A549 (cell line): ENCODE results near the gene UBA7. TPM values are rescaled to one million over a fixed set of nuclear protein-coding genes. Genes with fewer than 3 reads are reported as not detected.

Source experiments
- ATAC-seq, 2 experiments: fragments of 200-7000 bp in 1 of 2; fragments of >200 bp in 1 of 2; cut with Nextera tagmentation in 1 of 2; cut with Tn5 transposase in 1 of 2; 3 replicates each; pipeline versions ENCODE4 v1.8.0 to v1.9.1; 2018 to 2020; ENCODE audit warnings: mild to moderate bottlenecking in 1 of 2, moderate library complexity in 1 of 2
- CTCF ChIA-PET: fragments of 300-600 bp; sonication (Branson Sonifier 250); formaldehyde crosslinking; extraction: SDS; loops from one replicate; lab custom pipeline; 2021; ENCODE audit warnings: antibody characterized with exemption, inconsistent platforms; lab: Yijun Ruan, JAX
- POLR2A ChIA-PET: fragments of 350-600 bp; formaldehyde crosslinking; extraction: SDS; loops from one replicate; lab custom pipeline; 2021; ENCODE audit warnings: antibody characterized with exemption, inconsistent platforms; lab: Yijun Ruan, JAX
- DNase-seq, 2 experiments: peaks; one replicate each; pipeline versions ENCODE4 v3.0.0 to v3.0.0-alpha.2; 2011 to 2016; ENCODE audit warnings: low read depth in 1 of 2, low spot score in 1 of 2
- FAIRE-seq: peaks from 2 replicates; lab custom pipeline; 2011; peaks lifted over from hg19 to GRCh38; lab: Jason Lieb, UNC
- H3K27ac ChIP-seq, 2 experiments: fragments of >200 bp; sonication (Bioruptor Twin); formaldehyde crosslinking; 3 replicates each; pipeline ENCODE4 v1.5.1; 2016 to 2017
- H3K4me1 ChIP-seq: fragments of >200 bp; sonication (Bioruptor Twin); formaldehyde crosslinking; 3 replicates; pipeline ENCODE4 v1.6.1; 2016
- H3K4me2 ChIP-seq: fragments of >200 bp; sonication (Bioruptor Twin); formaldehyde crosslinking; 3 replicates; pipeline ENCODE4 v1.6.1; 2016
- H3K4me3 ChIP-seq: fragments of >200 bp; sonication (Bioruptor Twin); formaldehyde crosslinking; 3 replicates; pipeline ENCODE4 v1.5.1; 2016
- H3K9me3 ChIP-seq: fragments of >200 bp; sonication (Bioruptor Twin); formaldehyde crosslinking; 3 replicates; pipeline ENCODE4 v1.6.1; 2016
- BHLHE40 ChIP-seq: IDR thresholded peaks from 2 replicates; pipeline ENCODE4 v1.6.1; 2012; ENCODE audit warnings: low read depth, low read length, inconsistent platforms
- CBX2 ChIP-seq: fragments of 200-600 bp; sonication (generic); IDR thresholded peaks from 2 replicates; pipeline ENCODE4 v1.6.1; 2016; ENCODE audit warnings: low read depth, mild to moderate bottlenecking, borderline replicate concordance
- HOXA7 ChIP-seq: fragments of 250-450 bp; sonication (Bioruptor Pico); IDR thresholded peaks from 2 replicates; pipeline ENCODE4 v1.5.0; 2020; ENCODE audit warnings: mild to moderate bottlenecking, moderate library complexity
- HOXB13 ChIP-seq: fragments of 250-450 bp; sonication (Bioruptor Pico); IDR thresholded peaks from 2 replicates; pipeline ENCODE4 v1.5.0; 2020; ENCODE audit warnings: low read depth, mild to moderate bottlenecking, moderate library complexity
- JUNB ChIP-seq: fragments of >200 bp; sonication (Bioruptor Twin); formaldehyde crosslinking; IDR thresholded peaks from 2 replicates; pipeline ENCODE4 v1.6.1; 2016
- KDM1A ChIP-seq: fragments of 200-600 bp; sonication (generic); IDR thresholded peaks from 2 replicates; pipeline ENCODE4 v1.6.1; 2016; ENCODE audit warnings: low read depth, mild to moderate bottlenecking
- KDM5A ChIP-seq: fragments of 200-600 bp; sonication (generic); IDR thresholded peaks from 2 replicates; pipeline ENCODE4 v1.6.1; 2016; ENCODE audit warnings: antibody characterized with exemption, mild to moderate bottlenecking
- MYC ChIP-seq: IDR thresholded peaks from 2 replicates; pipeline ENCODE4 v1.6.1; 2012; ENCODE audit warnings: mild to moderate bottlenecking, inconsistent platforms, low read length, improper control_type of control experiment, borderline replicate concordance
- NFE2L2 ChIP-seq: fragments of 150-350 bp; conservative IDR thresholded peaks from 2 replicates; pipeline ENCODE4 v1.6.1; 2014; ENCODE audit warnings: low read length
- PHF8 ChIP-seq: fragments of 200-600 bp; sonication (generic); IDR thresholded peaks from 2 replicates; pipeline ENCODE4 v1.6.1; 2016; ENCODE audit warnings: low read depth, mild to moderate bottlenecking, antibody characterized with exemption, moderate library complexity, borderline replicate concordance
- POLR2A ChIP-seq: IDR thresholded peaks from 2 replicates; pipeline ENCODE4 v1.6.1; 2012; ENCODE audit warnings: mild to moderate bottlenecking, low read length
- RARB ChIP-seq: fragments of 250-450 bp; sonication (Bioruptor Pico); IDR thresholded peaks from 2 replicates; pipeline ENCODE4 v1.8.0; 2021; ENCODE audit warnings: mild to moderate bottlenecking, moderate library complexity
- RNF2 ChIP-seq: fragments of 200-600 bp; sonication (generic); IDR thresholded peaks from 2 replicates; pipeline ENCODE4 v1.6.1; 2016; ENCODE audit warnings: low read depth, mild to moderate bottlenecking, antibody characterized with exemption, moderate library complexity, borderline replicate concordance
- ZC3H11A ChIP-seq: fragments of 450-650 bp; IDR thresholded peaks from 2 replicates; pipeline ENCODE4 v1.6.1; 2014; ENCODE audit warnings: antibody characterized with exemption, mild to moderate bottlenecking
- ZNF302 ChIP-seq: fragments of 250-450 bp; sonication (Bioruptor Pico); IDR thresholded peaks from 2 replicates; pipeline ENCODE4 v1.9.0; 2021; ENCODE audit warnings: inconsistent platforms, mild to moderate bottlenecking, moderate library complexity
- ZSCAN20 ChIP-seq: fragments of 250-450 bp; sonication (Bioruptor Pico); IDR thresholded peaks from 2 replicates; pipeline ENCODE4 v1.8.0; 2022; ENCODE audit warnings: mild to moderate bottlenecking, moderate library complexity
- WGBS: methylation state at CpG from one replicate; pipeline ENCODE4 v1.1.6; 2017; ENCODE audit errors: missing lambda C conversion rate; 5-methylcytosine and 5-hydroxymethylcytosine counted together
- polyA plus RNA-seq, 4 experiments: library from polyadenylated mRNA; depleted of rRNA in 3 of 4; stranded (reverse); fragments of >200 nt; fragmentation: RNase III in 1 of 4; extraction: RNeasy Plus Mini Kit Qiagen cat#74134 plus additional on column Dnase treatment in 1 of 4; gene quantifications; 2 replicates in 3 of 4; 3 replicates in 1 of 4; pipeline ENCODE4 v1.2.3, GENCODE V29; 2011 to 2017
- TF ChIP-seq, protein P1 (sequence below): IDR thresholded peaks from 2 replicates; pipeline ENCODE4 v1.6.1; 2012
- TF ChIP-seq, protein P2 (sequence below): fragments of 250-450 bp; sonication (Bioruptor Pico); IDR thresholded peaks from 2 replicates; pipeline ENCODE4 v1.5.0; 2020; ENCODE audit warnings: low read depth, mild to moderate bottlenecking, moderate library complexity
- TF ChIP-seq, protein P3 (sequence below): IDR thresholded peaks from 2 replicates; pipeline ENCODE4 v1.6.1; 2012
- TF ChIP-seq, protein P4 (sequence below): fragments of 150-350 bp; IDR thresholded peaks from 2 replicates; pipeline ENCODE4 v1.6.1; 2014; ENCODE audit warnings: low read depth, mild to moderate bottlenecking, low read length
- TF ChIP-seq, protein P5 (sequence below): fragments of 250-450 bp; sonication (Bioruptor Pico); IDR thresholded peaks from 2 replicates; pipeline ENCODE4 v1.5.0; 2021; ENCODE audit warnings: mild to moderate bottlenecking, moderate library complexity, borderline replicate concordance

The UBA7 gene
- polyA plus RNA-seq, 2 of the 4 experiments (the other 2 are of a cell fraction), result 0.22 to 0.54 TPM

DNA sequence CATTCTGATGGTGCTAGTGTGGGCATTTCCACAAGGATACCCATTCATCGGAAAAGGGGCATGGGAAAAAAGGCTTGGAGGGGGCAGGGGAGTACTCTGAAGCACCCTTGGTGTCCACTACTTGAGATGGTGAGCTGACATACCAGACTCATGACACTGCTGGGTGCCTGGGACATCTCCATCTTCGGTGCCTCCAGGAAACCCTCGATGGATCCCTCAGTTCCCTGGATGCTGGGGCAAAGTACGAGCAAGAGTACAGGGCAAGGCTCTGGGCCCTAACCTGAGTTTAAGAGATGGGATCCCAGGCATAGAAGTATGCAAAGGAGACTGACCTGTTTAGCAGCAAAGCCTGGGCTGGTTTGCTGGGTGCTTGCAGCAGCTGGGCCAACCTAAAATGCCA lies 22.2 kb downstream of the UBA7 start (continued):
- no peak for TF ChIP-seq KDM1A
- TF ChIP-seq, protein P1, sequence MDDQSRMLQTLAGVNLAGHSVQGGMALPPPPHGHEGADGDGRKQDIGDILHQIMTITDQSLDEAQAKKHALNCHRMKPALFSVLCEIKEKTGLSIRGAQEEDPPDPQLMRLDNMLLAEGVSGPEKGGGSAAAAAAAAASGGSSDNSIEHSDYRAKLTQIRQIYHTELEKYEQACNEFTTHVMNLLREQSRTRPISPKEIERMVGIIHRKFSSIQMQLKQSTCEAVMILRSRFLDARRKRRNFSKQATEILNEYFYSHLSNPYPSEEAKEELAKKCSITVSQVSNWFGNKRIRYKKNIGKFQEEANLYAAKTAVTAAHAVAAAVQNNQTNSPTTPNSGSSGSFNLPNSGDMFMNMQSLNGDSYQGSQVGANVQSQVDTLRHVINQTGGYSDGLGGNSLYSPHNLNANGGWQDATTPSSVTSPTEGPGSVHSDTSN, result no peak
- TF ChIP-seq, all 56 proteins: peak for 0

DNA sequence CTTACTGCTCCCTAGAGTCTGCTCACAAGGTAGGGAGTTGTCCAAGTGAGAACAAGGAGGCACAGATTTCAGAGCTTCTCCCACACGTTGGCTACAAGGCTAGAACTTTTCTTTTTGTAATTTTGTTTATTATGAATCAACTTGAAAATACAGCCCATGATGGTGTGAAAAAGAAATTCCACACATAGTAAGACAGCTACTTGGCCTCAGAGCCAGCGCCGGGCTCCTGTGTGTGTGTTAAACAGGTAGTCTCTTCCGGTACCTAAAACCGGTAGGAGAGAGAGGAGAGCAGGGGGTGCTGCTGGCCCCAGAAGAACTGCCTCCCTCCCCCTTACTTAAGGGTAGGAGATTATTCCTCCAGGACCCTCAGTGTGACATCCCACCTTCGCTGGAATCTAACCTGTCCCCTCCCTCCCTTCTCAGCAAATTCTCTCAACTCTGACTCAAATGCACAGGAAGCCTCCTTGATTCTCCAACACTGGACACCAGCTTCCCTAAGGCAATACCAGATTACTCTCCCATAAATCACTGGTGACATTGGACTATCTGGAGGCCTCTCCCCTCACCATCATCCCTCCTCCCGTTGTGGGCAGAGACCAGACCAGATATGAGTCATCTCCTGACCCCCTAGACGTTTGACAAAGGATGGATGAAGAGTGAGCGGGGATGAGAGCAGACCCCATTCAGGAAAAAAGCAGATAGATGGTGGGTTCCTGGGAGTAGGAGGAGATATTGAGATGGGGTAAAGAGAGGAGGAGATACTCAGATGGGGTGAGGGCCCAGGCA lies 22.9 kb downstream of the UBA7 start:
- Histone ChIP-seq H3K27ac (no peak overlapping the region), H3K4me3 (no peak overlapping the region), H3K9me3 (no peaks in the 10 kb centered on the region), H3K4me1 (peaks cover 5% of the 10 kb centered on the region), H3K4me2 (no peak overlapping the region)
- WGBS, result 58% methylated on average over 9 of the region's 9 CpGs
- ChIA-PET CTCF (interaction anchor here (1.2 to 1.5 kb wide), 2 partner anchors 12 to 48 kb away, joined by 3 to 6 read pairs; partner anchors contain the start of gene INKA1), POLR2A (no interaction called here)
- FAIRE-seq, result no peak
- TF ChIP-seq, protein P2, sequence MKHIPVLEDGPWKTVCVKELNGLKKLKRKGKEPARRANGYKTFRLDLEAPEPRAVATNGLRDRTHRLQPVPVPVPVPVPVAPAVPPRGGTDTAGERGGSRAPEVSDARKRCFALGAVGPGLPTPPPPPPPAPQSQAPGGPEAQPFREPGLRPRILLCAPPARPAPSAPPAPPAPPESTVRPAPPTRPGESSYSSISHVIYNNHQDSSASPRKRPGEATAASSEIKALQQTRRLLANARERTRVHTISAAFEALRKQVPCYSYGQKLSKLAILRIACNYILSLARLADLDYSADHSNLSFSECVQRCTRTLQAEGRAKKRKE (CRISPR knock-in tag), result no peak
- TF ChIP-seq JUNB (no peak), BHLHE40 (no peak), NFE2L2 (no peak)
- TF ChIP-seq, protein P3, sequence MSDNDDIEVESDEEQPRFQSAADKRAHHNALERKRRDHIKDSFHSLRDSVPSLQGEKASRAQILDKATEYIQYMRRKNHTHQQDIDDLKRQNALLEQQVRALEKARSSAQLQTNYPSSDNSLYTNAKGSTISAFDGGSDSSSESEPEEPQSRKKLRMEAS, result no peak
- DNase-seq, result no peak
- no peak for ATAC-seq

DNA sequence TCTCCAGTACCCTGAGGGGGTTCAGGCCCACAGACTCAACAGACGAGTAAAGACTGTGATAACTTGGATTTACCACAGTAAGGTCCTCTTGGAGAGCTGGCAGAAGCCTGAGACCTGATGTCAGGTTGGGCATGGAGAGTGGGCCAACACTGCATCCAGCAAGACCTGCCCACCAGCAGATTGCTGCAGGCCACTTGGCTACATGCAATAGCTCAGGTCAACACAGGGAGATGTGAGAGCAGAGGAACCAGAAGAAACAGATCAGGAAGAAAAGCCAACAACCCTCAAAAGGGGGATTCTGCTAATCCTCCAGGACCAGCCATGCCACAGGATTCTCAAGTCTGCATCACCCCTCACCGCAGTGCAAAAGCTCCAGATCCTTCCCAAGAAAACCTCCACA lies 25.7 kb downstream of the UBA7 start:
- no peaks in the 10 kb centered on the region for H3K9me3 ChIP-seq
- 96% methylated on average over 2 of the region's 2 CpGs for WGBS
- DNase-seq (no peak), FAIRE-seq (no peak), ATAC-seq (no peak)
- H3K4me1 ChIP-seq, result peaks cover 11% of the 10 kb centered on the region
- no peak overlapping the region for H3K4me3 ChIP-seq
- no peak overlapping the region for H3K4me2 ChIP-seq
- ChIA-PET CTCF (interaction anchor here (0.7 to 2.0 kb wide), 3 partner anchors 11 to 51 kb away, joined by 3 to 11 read pairs (median 5); partner anchors contain the start of genes CDHR4 and INKA1), POLR2A (no interaction called here)
- H3K27ac ChIP-seq, result no peak overlapping the region
- TF ChIP-seq RNF2 (no peak), NFE2L2 (no peak), HOXA7 (no peak), ZC3H11A (no peak), ZSCAN20 (CRISPR knock-in tag) (no peak), RARB (CRISPR knock-in tag) (no peak), ZNF302 (CRISPR knock-in tag) (no peak), HOXB13 (no peak), POLR2A (no peak), KDM5A (no peak), PHF8 (no peak), MYC (no peak), CBX2 (no peak)
- TF ChIP-seq, protein P4, sequence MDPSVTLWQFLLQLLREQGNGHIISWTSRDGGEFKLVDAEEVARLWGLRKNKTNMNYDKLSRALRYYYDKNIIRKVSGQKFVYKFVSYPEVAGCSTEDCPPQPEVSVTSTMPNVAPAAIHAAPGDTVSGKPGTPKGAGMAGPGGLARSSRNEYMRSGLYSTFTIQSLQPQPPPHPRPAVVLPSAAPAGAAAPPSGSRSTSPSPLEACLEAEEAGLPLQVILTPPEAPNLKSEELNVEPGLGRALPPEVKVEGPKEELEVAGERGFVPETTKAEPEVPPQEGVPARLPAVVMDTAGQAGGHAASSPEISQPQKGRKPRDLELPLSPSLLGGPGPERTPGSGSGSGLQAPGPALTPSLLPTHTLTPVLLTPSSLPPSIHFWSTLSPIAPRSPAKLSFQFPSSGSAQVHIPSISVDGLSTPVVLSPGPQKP, result no peak
- TF ChIP-seq, protein P5, sequence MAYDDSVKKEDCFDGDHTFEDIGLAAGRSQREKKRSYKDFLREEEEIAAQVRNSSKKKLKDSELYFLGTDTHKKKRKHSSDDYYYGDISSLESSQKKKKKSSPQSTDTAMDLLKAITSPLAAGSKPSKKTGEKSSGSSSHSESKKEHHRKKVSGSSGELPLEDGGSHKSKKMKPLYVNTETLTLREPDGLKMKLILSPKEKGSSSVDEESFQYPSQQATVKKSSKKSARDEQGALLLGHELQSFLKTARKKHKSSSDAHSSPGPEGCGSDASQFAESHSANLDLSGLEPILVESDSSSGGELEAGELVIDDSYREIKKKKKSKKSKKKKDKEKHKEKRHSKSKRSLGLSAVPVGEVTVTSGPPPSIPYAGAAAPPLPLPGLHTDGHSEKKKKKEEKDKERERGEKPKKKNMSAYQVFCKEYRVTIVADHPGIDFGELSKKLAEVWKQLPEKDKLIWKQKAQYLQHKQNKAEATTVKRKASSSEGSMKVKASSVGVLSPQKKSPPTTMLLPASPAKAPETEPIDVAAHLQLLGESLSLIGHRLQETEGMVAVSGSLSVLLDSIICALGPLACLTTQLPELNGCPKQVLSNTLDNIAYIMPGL (CRISPR knock-in tag), result no peak
- TF ChIP-seq, protein P2 (CRISPR knock-in tag), result no peak
